Mesendoderm (in vitro differentiated cells): ENCODE measurements around the gene DNA2.
A peak's percentile ranks its signal among the peaks of the same experiment; 100 is the strongest.

Experiments used
- DNase-seq: peaks from one replicate; pipeline ENCODE4 v3.0.0; 2013
- H2AK5ac ChIP-seq: 2 replicates; pipeline ENCODE4 v1.6.1; 2013; ENCODE audit warnings: low read length, inconsistent platforms
- H2BK120ac ChIP-seq: 2 replicates; pipeline ENCODE4 v1.6.1; 2013; ENCODE audit warnings: low read depth, mild to moderate bottlenecking, low read length, moderate library complexity, mixed read lengths
- H2BK15ac ChIP-seq: replicated peaks from 2 replicates; pipeline ENCODE4 v1.6.1; 2013; ENCODE audit warnings: low read depth, mild to moderate bottlenecking, moderate library complexity
- H2BK5ac ChIP-seq: 2 replicates; pipeline ENCODE4 v1.6.1; 2013; ENCODE audit warnings: low read length, inconsistent platforms
- H3K18ac ChIP-seq: 2 replicates; pipeline ENCODE4 v1.6.1; 2013; ENCODE audit warnings: mild to moderate bottlenecking, low read length, mixed read lengths
- H3K23ac ChIP-seq: one replicate; pipeline ENCODE4 v1.6.1; 2013; ENCODE audit warnings: low read length
- H3K27ac ChIP-seq: 2 replicates; pipeline ENCODE4 v1.5.1; 2013; ENCODE audit warnings: low read depth, mild to moderate bottlenecking, inconsistent platforms, low read length, moderate library complexity
- H3K27me3 ChIP-seq: 2 replicates; pipeline ENCODE4 v1.6.1; 2013; ENCODE audit warnings: low read length, control low read depth, mild to moderate bottlenecking, inconsistent platforms; ENCODE audit not compliant: insufficient read depth, poor library complexity
- H3K36me3 ChIP-seq: 2 replicates; pipeline ENCODE4 v1.6.1; 2013; ENCODE audit warnings: low read length, inconsistent platforms; ENCODE audit not compliant: control insufficient read depth, insufficient read depth
- H3K4ac ChIP-seq: one replicate; pipeline ENCODE4 v1.6.1; 2013; ENCODE audit warnings: low read depth, mild to moderate bottlenecking, low read length, moderate library complexity
- H3K4me1 ChIP-seq: 2 replicates; pipeline ENCODE4 v1.6.1; 2013; ENCODE audit warnings: low read depth, low read length, inconsistent platforms; ENCODE audit not compliant: control insufficient read depth
- H3K4me2 ChIP-seq: 2 replicates; pipeline ENCODE4 v1.6.1; 2013; ENCODE audit warnings: low read length
- H3K4me3 ChIP-seq: 2 replicates; pipeline ENCODE4 v1.5.1; 2013; ENCODE audit warnings: mild to moderate bottlenecking, low read length
- H3K56ac ChIP-seq: one replicate; pipeline ENCODE4 v1.6.1; 2013; ENCODE audit warnings: low read length
- H3K79me1 ChIP-seq: 2 replicates; pipeline ENCODE4 v1.6.1; 2013; ENCODE audit warnings: low read length, inconsistent platforms
- H3K79me2 ChIP-seq: 2 replicates; pipeline ENCODE4 v1.6.1; 2013; ENCODE audit warnings: mild to moderate bottlenecking, low read length; ENCODE audit not compliant: control insufficient read depth, insufficient read depth
- H3K9ac ChIP-seq: 2 replicates; pipeline ENCODE4 v1.6.1; 2013; ENCODE audit warnings: low read length, inconsistent platforms
- H4K5ac ChIP-seq: one replicate; pipeline ENCODE4 v1.6.1; 2013; ENCODE audit warnings: low read length
- H4K8ac ChIP-seq: one replicate; pipeline ENCODE4 v1.6.1; 2013; ENCODE audit warnings: low read depth, mild to moderate bottlenecking, control low read depth, low read length, moderate library complexity
- WGBS: extraction: QIAGEN DNeasy Blood & Tissue Kit; methylation state at CpG from one replicate; pipeline ENCODE4 v1.1.7; 2013; ENCODE audit warnings: low lambda C conversion rate, missing lambda C conversion rate; ENCODE audit not compliant: insufficient coverage; ENCODE audit errors: extremely low coverage; 5-methylcytosine and 5-hydroxymethylcytosine counted together

DNA2 gene

DNA sequence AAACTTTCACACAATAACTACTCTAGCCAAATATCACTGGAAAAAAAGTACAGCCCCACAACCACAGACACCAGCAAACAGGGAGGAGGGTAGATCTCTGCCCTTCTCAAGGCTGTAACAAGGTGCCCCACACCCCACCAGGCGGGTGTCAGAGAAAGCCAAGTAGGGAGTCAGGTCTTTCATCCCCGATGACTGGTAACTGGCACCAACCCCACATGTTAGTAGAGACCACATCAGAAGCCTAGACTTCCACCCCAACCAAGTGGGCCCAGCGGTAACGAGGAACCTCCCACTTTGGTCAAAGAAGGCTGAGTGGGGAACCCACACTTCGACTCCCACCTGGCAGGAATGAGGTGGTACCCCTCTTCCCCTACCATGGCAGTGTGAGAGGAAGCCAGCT, 48.3 kb downstream of the DNA2 start:
- no peak overlapping the region for H3K23ac ChIP-seq
- H3K27ac ChIP-seq, result no peak overlapping the region
- no peak overlapping the region for H2AK5ac ChIP-seq
- no peak overlapping the region for H4K5ac ChIP-seq
- no peak overlapping the region for H2BK120ac ChIP-seq
- no peaks in the 10 kb centered on the region for H3K4me1 ChIP-seq
- no peak for DNase-seq
- H3K27me3 ChIP-seq, result no peaks in the 10 kb centered on the region
- H3K4ac ChIP-seq, result no peak overlapping the region
- no peak overlapping the region for H2BK5ac ChIP-seq
- no peak overlapping the region for H2BK15ac ChIP-seq
- peaks cover 3% of the 10 kb centered on the region for H3K79me1 ChIP-seq
- no CpG with 5 or more reads among the region's 5 CpGs for WGBS
- no peak overlapping the region for H3K56ac ChIP-seq
- H3K4me3 ChIP-seq, result no peak overlapping the region
- H3K9ac ChIP-seq, result no peak overlapping the region
- no peak overlapping the region for H3K4me2 ChIP-seq
- H3K36me3 ChIP-seq, result peaks cover 8% of the 10 kb centered on the region
- H4K8ac ChIP-seq, result no peak overlapping the region
- no peak overlapping the region for H3K18ac ChIP-seq
- H3K79me2 ChIP-seq, result no peaks in the 10 kb centered on the region

GRCh38 chr10:68419376-68419775, 52.4 kb downstream of the DNA2 start:
- no peaks in the 10 kb centered on the region for H3K27me3 ChIP-seq

GRCh38 chr10:68408898-68409518, 62.8 kb downstream of the DNA2 start:
- Histone ChIP-seq H2BK5ac (no peak overlapping the region), H3K4ac (no peak overlapping the region), H3K4me2 (no peak overlapping the region), H3K4me1 (no peaks in the 10 kb centered on the region), H3K27ac (no peak overlapping the region), H2BK120ac (no peak overlapping the region), H3K36me3 (peaks cover 2% of the 10 kb centered on the region), H3K27me3 (no peaks in the 10 kb centered on the region), H3K79me2 (peaks cover 13% of the 10 kb centered on the region), H2AK5ac (no peak overlapping the region), H3K9ac (no peak overlapping the region), H3K79me1 (peaks cover 3% of the 10 kb centered on the region), H4K5ac (no peak overlapping the region), H2BK15ac (no peak overlapping the region), H3K23ac (no peak overlapping the region), H3K4me3 (no peak overlapping the region), H4K8ac (no peak overlapping the region), H3K56ac (no peak overlapping the region), H3K18ac (no peak overlapping the region)
- no CpG with 5 or more reads among the region's 2 CpGs for WGBS
- DNase-seq, result no peak

More at GRCh38 chr10:68419376-68419775, 52.4 kb downstream of the DNA2 start:
- Histone ChIP-seq H3K79me1 (peaks cover 3% of the 10 kb centered on the region), H3K4me2 (no peak overlapping the region), H3K9ac (no peak overlapping the region), H4K5ac (no peak overlapping the region), H3K4me3 (no peak overlapping the region), H3K27ac (no peak overlapping the region), H2BK5ac (no peak overlapping the region), H4K8ac (no peak overlapping the region), H2BK15ac (no peak overlapping the region), H3K23ac (no peak overlapping the region), H3K56ac (no peak overlapping the region), H2AK5ac (no peak overlapping the region), H3K18ac (no peak overlapping the region), H3K36me3 (peaks cover 4% of the 10 kb centered on the region), H3K4ac (no peak overlapping the region), H2BK120ac (no peak overlapping the region), H3K79me2 (no peaks in the 10 kb centered on the region), H3K4me1 (no peaks in the 10 kb centered on the region)
- WGBS, result 100% methylated on average over 1 of the region's 3 CpGs
- DNase-seq, result no peak

DNA sequence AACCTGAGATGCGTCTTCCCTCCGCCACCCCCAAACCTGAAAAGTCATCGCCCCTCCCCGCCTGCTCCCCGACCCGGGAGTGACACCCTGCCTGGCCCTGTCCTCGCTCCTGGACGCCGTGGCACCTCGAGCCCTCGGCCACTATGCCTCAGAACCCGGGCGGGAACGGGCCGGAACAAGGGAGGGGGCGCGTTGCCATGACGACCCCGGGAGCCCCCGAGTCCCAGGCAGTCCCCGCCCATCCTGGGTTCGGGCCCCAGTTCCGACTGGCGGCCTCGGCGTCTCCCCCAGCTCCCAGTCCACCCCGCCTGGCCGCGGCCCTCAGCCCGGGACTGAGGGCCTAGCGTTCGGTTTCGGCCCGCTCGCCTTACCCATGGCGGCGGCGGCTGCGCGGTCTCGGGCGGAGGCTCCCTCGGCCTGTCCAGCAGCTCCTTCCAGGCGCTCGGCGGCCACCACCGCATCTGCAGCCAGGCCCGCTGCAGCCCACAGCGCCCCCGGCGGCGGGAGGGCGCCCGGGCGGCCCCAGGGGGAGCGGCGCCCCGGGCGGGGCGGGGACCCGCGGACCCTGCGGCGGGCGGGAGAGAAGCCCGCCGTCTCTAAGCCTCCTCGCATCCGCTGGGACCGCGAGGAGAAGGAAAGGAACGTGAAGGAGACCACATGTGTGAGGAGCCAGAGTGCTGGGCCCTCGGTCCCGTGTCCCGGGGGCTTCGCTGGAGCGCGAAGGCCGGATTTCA, 64.8 kb downstream of the DNA2 start, which contains the start of gene RUFY2:
TSS of gene RUFY2 (minus strand) at position 463 of the 734 bp plus-strand sequence. CDS start at position 375, 88 bp downstream.
- Histone ChIP-seq H2AK5ac (no peak within 1 kb of the TSS), H3K27me3 (no peaks in the 10 kb centered on the region), H3K4me2 (peak within 1 kb of the TSS; percentile 85), H3K4ac (peak within 1 kb of the TSS; percentile 29), H3K18ac (peak within 1 kb of the TSS; percentile 81), H4K8ac (no peak within 1 kb of the TSS), H2BK120ac (no peak within 1 kb of the TSS), H3K36me3 (no peaks in the 10 kb centered on the region), H3K9ac (peak within 1 kb of the TSS; percentile 95), H3K79me2 (peaks cover 15% of the 10 kb centered on the region), H3K56ac (peak within 1 kb of the TSS; percentile 98), H3K27ac (peak within 1 kb of the TSS; percentile 82), H3K23ac (peak within 1 kb of the TSS; percentile 80), H3K4me1 (no peaks in the 10 kb centered on the region), H3K4me3 (peak within 1 kb of the TSS; percentile 95), H4K5ac (no peak within 1 kb of the TSS), H2BK15ac (no peak within 1 kb of the TSS), H3K79me1 (peaks cover 3% of the 10 kb centered on the region), H2BK5ac (peak within 1 kb of the TSS; percentile 67)
- WGBS, result no CpG with 5 or more reads among the region's 79 CpGs
- peak; percentile 88 for DNase-seq

DNA sequence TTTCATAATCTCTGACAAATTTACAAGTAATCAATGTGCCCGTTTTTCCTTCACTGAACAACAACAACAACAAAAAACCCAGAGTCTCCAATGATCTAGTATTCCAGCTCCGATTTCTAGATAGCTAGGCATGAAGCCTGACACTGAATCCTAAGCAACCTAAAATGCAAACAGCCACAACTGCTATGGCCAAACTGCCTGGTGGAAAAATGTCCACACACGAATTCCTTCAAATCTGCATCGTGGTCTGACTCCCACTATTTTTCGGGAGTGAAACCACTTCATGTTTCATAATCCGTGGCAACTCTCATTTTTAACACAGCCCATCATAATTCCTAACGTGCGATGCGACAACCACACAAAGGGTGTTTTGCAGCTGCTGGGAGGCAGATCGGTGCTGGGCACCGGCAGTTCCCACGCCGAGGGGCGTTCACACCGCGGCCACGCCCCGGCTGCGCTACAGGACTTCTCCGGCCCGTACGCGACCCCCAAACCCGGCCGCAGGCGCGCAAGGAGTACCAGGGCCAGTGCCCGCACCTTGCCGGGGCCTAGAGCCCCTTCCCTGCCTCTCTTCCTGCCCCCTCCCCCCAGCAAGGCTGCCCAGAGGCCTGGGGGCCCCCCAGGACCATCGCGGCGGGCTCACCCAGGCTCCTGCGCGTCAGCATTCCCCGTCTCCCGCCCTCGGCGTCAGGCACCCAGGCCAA, 65.5 kb downstream of the DNA2 start:
- Histone ChIP-seq H3K36me3 (no peaks in the 10 kb centered on the region), H2BK15ac (no peak overlapping the region), H3K79me1 (peaks cover 3% of the 10 kb centered on the region), H3K4ac (peak overlapping the region; percentile 4), H4K5ac (no peak overlapping the region), H2AK5ac (no peak overlapping the region), H4K8ac (no peak overlapping the region), H3K4me3 (peak overlapping the region; percentile 95), H3K56ac (peak overlapping the region; percentile 98), H3K18ac (peak overlapping the region; percentile 81), H3K4me2 (peak overlapping the region; percentile 85), H3K23ac (peak overlapping the region; percentile 80), H2BK120ac (no peak overlapping the region), H3K27me3 (no peaks in the 10 kb centered on the region), H3K9ac (peak overlapping the region; percentile 95), H2BK5ac (peak overlapping the region; percentile 67), H3K27ac (peak overlapping the region; percentile 82), H3K79me2 (peaks cover 15% of the 10 kb centered on the region), H3K4me1 (no peaks in the 10 kb centered on the region)
- WGBS, result no CpG with 5 or more reads among the region's 38 CpGs
- DNase-seq, result peak; percentile 69
